ENCODE measurements around the gene ERF. TPM values are rescaled to one million over a fixed set of nuclear protein-coding genes. Genes with fewer than 3 reads are reported as not detected.

The ERF gene
- total and polyA plus RNA-seq, 2 of the 8 experiments (the other 6 are each of a cell fraction or from before 2014, with no cell fraction given), result 43.7 to 62.7 TPM

- DNase-seq (ENCODE audit: low read depth in 1 of 2, low spot score in 2 of 2), result no peak
- H4K8ac ChIP-seq (ENCODE audit: extremely low read depth, insufficient read depth, low read length), result no peak overlapping the region; the same call in none of the 2 replicates
- H4K5ac ChIP-seq (ENCODE audit: insufficient read length, low read depth, low read length), result no peak overlapping the region
- 96% methylated on average over 22 of the region's 27 CpGs; no CpG with 5 or more reads in 1 of the 2 experiments for WGBS, 2 experiments (ENCODE audit: extremely low coverage in 1 of 2, insufficient coverage in 1 of 2, insufficient read length in 1 of 2, insufficient replicate concordance in 2 of 2, low coverage in 1 of 2, low lambda C conversion rate in 2 of 2, missing lambda C conversion rate in 1 of 2)
- H3K23me2 ChIP-seq (ENCODE audit: low read depth, low read length), result no peaks in the 10 kb centered on the region
- H3K9ac ChIP-seq (replicated peaks in 1 of 4; ENCODE audit: extremely low read depth in 1 of 4, low read depth in 3 of 4, low read length in 3 of 4), result no peak overlapping the region; a peak in 1 of 7 replicates
- peak overlapping the region; percentile 5; the same call in 1 of the 2 replicates for H2BK12ac ChIP-seq (ENCODE audit: low read depth, low read length)
- peaks cover 13 to 67% (median 52%) of the 10 kb centered on the region in 4 experiments; a peak in 7 of 8 replicates for H3K36me3 ChIP-seq (ENCODE audit: control insufficient read depth in 2 of 4, insufficient read depth in 4 of 4, low read length in 3 of 4)
- H3K79me2 ChIP-seq (ENCODE audit: control insufficient read depth in 1 of 2, insufficient read depth in 2 of 2, low read length in 2 of 2), result no peaks in the 10 kb centered on the region
- peaks cover 0 to 2% (median under 1%) of the 10 kb centered on the region in 4 experiments; a peak in 5 of 7 replicates for H3K4me1 ChIP-seq (replicated peaks in 1 of 4; ENCODE audit: control insufficient read depth in 3 of 4, insufficient read depth in 4 of 4, low read length in 3 of 4)
- no peak overlapping the region for H3K18ac ChIP-seq (ENCODE audit: extremely low read depth, low read length)
- H3K27ac ChIP-seq (ENCODE audit: low read depth, low read length), result no peak overlapping the region
- H3K9me3 ChIP-seq (ENCODE audit: insufficient read depth in 2 of 2, low read depth in 1 of 2, low read length in 1 of 2), result no peaks in the 10 kb centered on the region
- no peak overlapping the region for H3K4me2 ChIP-seq (ENCODE audit: insufficient read depth in 1 of 2, low read depth in 2 of 2, low read length in 2 of 2)
- no peak overlapping the region for H3K56ac ChIP-seq (replicated peaks; ENCODE audit: insufficient read length, low read depth, low read length)
- no peak overlapping the region for H2AFZ ChIP-seq (ENCODE audit: low read length)
- POLR2A ChIA-PET (ENCODE audit: partially characterized antibody), result interaction anchor here (1.0 to 2.9 kb wide), 2 partner anchors 46 to 48 kb away, joined by 4 to 9 read pairs; no protein-coding TSS in a partner anchor
- no peak overlapping the region for H4K91ac ChIP-seq (replicated peaks; ENCODE audit: insufficient read length, low read length)
- no peak overlapping the region for H2BK5ac ChIP-seq (ENCODE audit: low read depth, low read length)
- H4K20me1 ChIP-seq (replicated peaks in 1 of 2; ENCODE audit: control insufficient read depth in 1 of 2, insufficient read depth in 2 of 2, low read length in 2 of 2), result peaks cover 0 to 14% of the 10 kb centered on the region in 2 experiments
- FAIRE-seq, result no peak
- no peak overlapping the region for H3K4ac ChIP-seq (replicated peaks; ENCODE audit: insufficient read length, low read depth, low read length)
- no peaks in the 10 kb centered on the region for H3K27me3 ChIP-seq (replicated peaks in 1 of 4; ENCODE audit: control insufficient read depth in 3 of 4, extremely low read depth in 1 of 4, insufficient read depth in 3 of 4, low read length in 3 of 4)
- no peak for TF ChIP-seq SAP30 (IDR thresholded peaks at IDR 0.05; ENCODE audit: insufficient read depth, insufficient replicate concordance, low read length)
- TF ChIP-seq KDM5A (IDR thresholded peaks at IDR 0.05; ENCODE audit: low read length), result no peak
- TF ChIP-seq GABPA (IDR thresholded peaks at IDR 0.05; ENCODE audit: borderline replicate concordance, insufficient read depth, low read length), result no peak
- H3K14ac ChIP-seq (ENCODE audit: insufficient read length), result no peak overlapping the region
- peaks cover 7% of the 10 kb centered on the region for H3K79me1 ChIP-seq (ENCODE audit: low read depth, low read length)
- no peak overlapping the region for H2AK5ac ChIP-seq (ENCODE audit: low read depth, low read length)
- no peak overlapping the region for H2BK15ac ChIP-seq (ENCODE audit: low read length)
- CTCF ChIA-PET (ENCODE audit: partially characterized antibody), result interaction anchor here (1.0 to 10.6 kb wide), 7 partner anchors 10 to 184 kb away, joined by 3 to 155 read pairs (median 4); partner anchors contain the start of genes GSK3A, PAFAH1B3 and PRR19
- H2BK20ac ChIP-seq (ENCODE audit: low read length), result no peak overlapping the region
- no peak overlapping the region for H2BK120ac ChIP-seq (replicated peaks; ENCODE audit: low read depth, low read length)
- no peak overlapping the region for H3K23ac ChIP-seq (ENCODE audit: insufficient read length)
- no peak overlapping the region for H3K4me3 ChIP-seq (ENCODE audit: extremely low read depth in 1 of 4, insufficient read depth in 2 of 4, low read depth in 3 of 4, low read length in 4 of 4)
Measured at GRCh38 chr19:42292042-42292960, 37.4 kb upstream of the ERF start.
